DOHH2 (cell line): ENCODE data around the gene C2orf76.

Experiments used
- EZH2phosphoT487 ChIP-seq: fragments of 200-600 bp; sonication (generic); IDR thresholded peaks from 2 replicates; pipeline ENCODE4 v1.6.1; 2017; ENCODE audit warnings: borderline replicate concordance, mild to moderate bottlenecking, antibody characterized with exemption, low read length, moderate library complexity, mixed read lengths
- TF ChIP-seq, protein P1 (sequence below): fragments of 200-600 bp; sonication (generic); IDR thresholded peaks from one replicate; pipeline ENCODE4 v1.5.1; 2014; ENCODE audit warnings: antibody characterized with exemption, mild to moderate bottlenecking, low read depth, low read length; ENCODE audit not compliant: poor library complexity, severe bottlenecking

DNA sequence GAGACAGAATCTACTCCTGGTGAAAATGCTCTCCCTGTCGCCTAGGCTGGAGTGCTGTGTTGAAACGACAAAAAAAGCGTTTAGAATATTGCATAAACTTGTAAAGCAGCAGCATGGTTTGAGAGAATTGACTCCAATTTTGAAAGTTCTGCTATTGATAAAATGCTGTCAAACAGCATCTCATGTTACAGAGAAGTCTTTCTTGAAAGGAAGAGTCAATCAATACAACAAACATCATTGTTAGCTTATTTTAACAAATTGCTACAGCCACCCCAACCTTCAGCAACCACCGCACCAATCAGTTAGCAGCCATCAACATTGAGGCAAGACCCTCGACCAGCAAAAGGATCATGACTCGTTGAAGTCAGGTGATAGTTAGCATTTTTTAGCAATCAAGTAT is 6.9 kb downstream of the C2orf76 start:
- TF ChIP-seq, protein P1, sequence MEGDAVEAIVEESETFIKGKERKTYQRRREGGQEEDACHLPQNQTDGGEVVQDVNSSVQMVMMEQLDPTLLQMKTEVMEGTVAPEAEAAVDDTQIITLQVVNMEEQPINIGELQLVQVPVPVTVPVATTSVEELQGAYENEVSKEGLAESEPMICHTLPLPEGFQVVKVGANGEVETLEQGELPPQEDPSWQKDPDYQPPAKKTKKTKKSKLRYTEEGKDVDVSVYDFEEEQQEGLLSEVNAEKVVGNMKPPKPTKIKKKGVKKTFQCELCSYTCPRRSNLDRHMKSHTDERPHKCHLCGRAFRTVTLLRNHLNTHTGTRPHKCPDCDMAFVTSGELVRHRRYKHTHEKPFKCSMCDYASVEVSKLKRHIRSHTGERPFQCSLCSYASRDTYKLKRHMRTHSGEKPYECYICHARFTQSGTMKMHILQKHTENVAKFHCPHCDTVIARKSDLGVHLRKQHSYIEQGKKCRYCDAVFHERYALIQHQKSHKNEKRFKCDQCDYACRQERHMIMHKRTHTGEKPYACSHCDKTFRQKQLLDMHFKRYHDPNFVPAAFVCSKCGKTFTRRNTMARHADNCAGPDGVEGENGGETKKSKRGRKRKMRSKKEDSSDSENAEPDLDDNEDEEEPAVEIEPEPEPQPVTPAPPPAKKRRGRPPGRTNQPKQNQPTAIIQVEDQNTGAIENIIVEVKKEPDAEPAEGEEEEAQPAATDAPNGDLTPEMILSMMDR = no peak
- no peak for TF ChIP-seq EZH2phosphoT487
